DND-41 (cell line): ENCODE results near the gene CCR1.

Source experiments
- ATAC-seq: fragments of 200-7000 bp; cut with Tn5 transposase; 3 replicates; pipeline ENCODE4 v1.9.1; 2021; ENCODE audit warnings: low read depth; ENCODE audit not compliant: insufficient read depth
- DNase-seq: peaks from one replicate; pipeline ENCODE4 v3.0.0-alpha.2; 2020
- H2AFZ ChIP-seq: 2 replicates; pipeline ENCODE4 v1.6.0; 2012; ENCODE audit warnings: low read depth, low read length
- H3K27ac ChIP-seq: 2 replicates; pipeline ENCODE4 v1.5.1; 2012; ENCODE audit warnings: low read length, inconsistent platforms
- H3K27me3 ChIP-seq: fragments of 200-600 bp; sonication (generic); 2 replicates; pipeline ENCODE4 v1.6.0; 2012; ENCODE audit warnings: low read length, mild to moderate bottlenecking, inconsistent platforms; ENCODE audit not compliant: insufficient read depth, poor library complexity
- H3K36me3 ChIP-seq: 2 replicates; pipeline ENCODE4 v1.5.1; 2012; ENCODE audit warnings: low read length, inconsistent platforms; ENCODE audit not compliant: insufficient read depth
- H3K4me1 ChIP-seq: 2 replicates; pipeline ENCODE4 v1.5.1; 2012; ENCODE audit warnings: mild to moderate bottlenecking, low read length; ENCODE audit not compliant: insufficient read depth
- H3K4me2 ChIP-seq: 2 replicates; pipeline ENCODE4 v1.6.0; 2012; ENCODE audit warnings: mild to moderate bottlenecking, moderate library complexity, low read length, inconsistent platforms; ENCODE audit not compliant: insufficient read depth
- H3K4me3 ChIP-seq, 2 experiments: fragments of 200-600 bp in 1 of 2; shearing (Covaris generic) in 1 of 2; 2 replicates each; pipeline ENCODE4 v1.5.1; 2012 to 2016; ENCODE audit warnings: inconsistent platforms in 2 of 2, low read length in 2 of 2, mild to moderate bottlenecking in 2 of 2, low read depth in 1 of 2, moderate library complexity in 1 of 2
- H3K79me2 ChIP-seq: 2 replicates; pipeline ENCODE4 v1.6.0; 2012; ENCODE audit warnings: low read length, inconsistent platforms; ENCODE audit not compliant: insufficient read depth
- H3K9ac ChIP-seq: 2 replicates; pipeline ENCODE4 v1.6.0; 2012; ENCODE audit warnings: low read depth, mild to moderate bottlenecking, inconsistent platforms, low read length, moderate library complexity
- H3K9me3 ChIP-seq: 2 replicates; pipeline ENCODE4 v1.5.1; 2012; ENCODE audit warnings: low read length, moderate library complexity, mild to moderate bottlenecking, inconsistent platforms; ENCODE audit not compliant: insufficient read depth, severe bottlenecking
- H4K20me1 ChIP-seq: 2 replicates; pipeline ENCODE4 v1.6.0; 2012; ENCODE audit warnings: low read length; ENCODE audit not compliant: insufficient read depth
- EZH2 ChIP-seq: IDR thresholded peaks from 3 replicates; pipeline ENCODE4 v1.6.1; 2012; ENCODE audit warnings: borderline replicate concordance, low read depth, mild to moderate bottlenecking, moderate library complexity, low read length, inconsistent platforms; ENCODE audit not compliant: severe bottlenecking
- TF ChIP-seq, protein P1 (sequence below): IDR thresholded peaks from 2 replicates; pipeline ENCODE4 v1.5.1; 2012; ENCODE audit warnings: borderline replicate concordance, low read length, moderate library complexity, mild to moderate bottlenecking; ENCODE audit not compliant: poor library complexity, severe bottlenecking; ENCODE audit errors: extremely low read depth

Gene CCR1

DNA sequence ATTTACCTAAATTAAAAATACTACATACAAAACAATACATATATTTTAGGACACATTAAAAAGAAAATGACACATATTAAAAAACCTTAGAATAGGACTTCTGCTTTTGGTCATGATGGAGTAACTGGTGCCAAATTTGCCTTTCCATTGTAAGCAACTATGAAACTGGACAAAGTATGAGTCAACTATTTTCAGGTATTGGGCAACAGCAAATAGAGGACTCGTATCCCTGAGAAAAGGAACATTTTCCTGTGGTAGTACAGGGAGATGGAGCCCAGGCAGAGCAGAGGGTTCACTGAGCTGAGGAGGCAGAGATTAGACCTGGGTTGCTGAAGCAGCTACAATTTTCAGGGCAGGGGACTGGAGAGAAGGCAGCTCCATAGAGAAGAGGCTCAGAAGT, 14.7 kb downstream of the CCR1 start:
- H3K9ac ChIP-seq, result no peak overlapping the region
- no peak overlapping the region for H3K4me2 ChIP-seq
- H4K20me1 ChIP-seq, result no peaks in the 10 kb centered on the region
- no peak for ATAC-seq
- no peaks in the 10 kb centered on the region for H3K36me3 ChIP-seq
- no peaks in the 10 kb centered on the region for H3K27me3 ChIP-seq
- H3K9me3 ChIP-seq, result peaks cover 23% of the 10 kb centered on the region
- TF ChIP-seq, protein P1, sequence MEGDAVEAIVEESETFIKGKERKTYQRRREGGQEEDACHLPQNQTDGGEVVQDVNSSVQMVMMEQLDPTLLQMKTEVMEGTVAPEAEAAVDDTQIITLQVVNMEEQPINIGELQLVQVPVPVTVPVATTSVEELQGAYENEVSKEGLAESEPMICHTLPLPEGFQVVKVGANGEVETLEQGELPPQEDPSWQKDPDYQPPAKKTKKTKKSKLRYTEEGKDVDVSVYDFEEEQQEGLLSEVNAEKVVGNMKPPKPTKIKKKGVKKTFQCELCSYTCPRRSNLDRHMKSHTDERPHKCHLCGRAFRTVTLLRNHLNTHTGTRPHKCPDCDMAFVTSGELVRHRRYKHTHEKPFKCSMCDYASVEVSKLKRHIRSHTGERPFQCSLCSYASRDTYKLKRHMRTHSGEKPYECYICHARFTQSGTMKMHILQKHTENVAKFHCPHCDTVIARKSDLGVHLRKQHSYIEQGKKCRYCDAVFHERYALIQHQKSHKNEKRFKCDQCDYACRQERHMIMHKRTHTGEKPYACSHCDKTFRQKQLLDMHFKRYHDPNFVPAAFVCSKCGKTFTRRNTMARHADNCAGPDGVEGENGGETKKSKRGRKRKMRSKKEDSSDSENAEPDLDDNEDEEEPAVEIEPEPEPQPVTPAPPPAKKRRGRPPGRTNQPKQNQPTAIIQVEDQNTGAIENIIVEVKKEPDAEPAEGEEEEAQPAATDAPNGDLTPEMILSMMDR, result no peak
- TF ChIP-seq EZH2, result no peak
- no peak for DNase-seq
- H2AFZ ChIP-seq, result no peak overlapping the region
- no peaks in the 10 kb centered on the region for H3K79me2 ChIP-seq
- no peak overlapping the region for H3K4me3 ChIP-seq
- H3K4me1 ChIP-seq, result no peaks in the 10 kb centered on the region
- H3K27ac ChIP-seq, result no peak overlapping the region

DNA sequence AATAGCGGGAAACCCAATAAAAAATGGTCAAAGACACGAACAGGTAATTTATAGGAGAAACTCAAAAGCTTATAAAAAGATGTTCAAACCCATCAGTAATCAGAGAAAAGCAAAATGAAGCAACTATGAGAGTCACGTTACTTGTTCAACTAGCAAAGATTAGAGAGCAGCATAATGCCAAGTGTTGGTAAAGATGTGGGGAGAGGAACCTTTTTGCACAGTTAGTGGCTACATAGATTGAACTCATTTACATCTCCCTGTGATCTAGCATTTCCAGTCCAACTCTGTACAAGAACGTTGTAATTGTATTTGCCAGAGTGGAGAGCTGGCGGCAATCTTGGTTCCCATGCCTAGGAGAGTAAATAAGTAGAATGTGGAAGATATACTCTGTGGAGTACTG, 15.2 kb downstream of the CCR1 start:
- Histone ChIP-seq H3K4me3 (no peak overlapping the region), H3K9ac (no peak overlapping the region), H3K27ac (no peak overlapping the region), H3K36me3 (no peaks in the 10 kb centered on the region), H3K9me3 (peaks cover 23% of the 10 kb centered on the region), H2AFZ (no peak overlapping the region), H3K4me2 (no peak overlapping the region), H3K27me3 (no peaks in the 10 kb centered on the region), H3K79me2 (no peaks in the 10 kb centered on the region), H4K20me1 (no peaks in the 10 kb centered on the region), H3K4me1 (peaks cover 2% of the 10 kb centered on the region)
- no peak for TF ChIP-seq EZH2
- TF ChIP-seq, protein P1, result no peak
- ATAC-seq (no peak), DNase-seq (no peak)

DNA sequence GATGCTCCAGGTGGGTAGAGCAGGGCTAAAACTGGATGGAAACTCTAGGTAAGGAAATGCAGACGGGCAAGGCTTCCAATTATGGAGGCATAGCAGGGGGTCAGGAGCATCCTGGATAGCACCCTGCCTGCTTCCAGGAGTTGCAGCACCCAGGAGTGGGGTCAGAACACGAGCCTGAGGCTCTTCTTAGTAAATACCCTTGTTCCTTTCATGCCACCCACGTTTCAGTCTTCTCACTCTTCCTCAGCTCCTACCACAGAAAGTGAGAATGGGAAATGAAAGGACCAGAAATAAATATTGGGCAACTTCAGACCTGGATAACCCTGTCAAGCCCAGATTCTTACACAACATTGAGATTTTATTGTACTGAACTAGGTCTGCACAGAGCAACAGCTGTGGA, 16.4 kb downstream of the CCR1 start:
- H3K9ac ChIP-seq, result no peak overlapping the region
- H3K4me3 ChIP-seq, result no peak overlapping the region
- H4K20me1 ChIP-seq, result no peaks in the 10 kb centered on the region
- H3K9me3 ChIP-seq, result peaks cover 23% of the 10 kb centered on the region
- H3K27me3 ChIP-seq, result no peaks in the 10 kb centered on the region
- no peak overlapping the region for H3K27ac ChIP-seq
- H3K4me2 ChIP-seq, result no peak overlapping the region
- H3K4me1 ChIP-seq, result peaks cover 14% of the 10 kb centered on the region
- no peaks in the 10 kb centered on the region for H3K79me2 ChIP-seq
- H3K36me3 ChIP-seq, result no peaks in the 10 kb centered on the region
- TF ChIP-seq, protein P1, result no peak
- no peak for TF ChIP-seq EZH2
- DNase-seq (no peak), ATAC-seq (no peak)
- H2AFZ ChIP-seq, result no peak overlapping the region

DNA sequence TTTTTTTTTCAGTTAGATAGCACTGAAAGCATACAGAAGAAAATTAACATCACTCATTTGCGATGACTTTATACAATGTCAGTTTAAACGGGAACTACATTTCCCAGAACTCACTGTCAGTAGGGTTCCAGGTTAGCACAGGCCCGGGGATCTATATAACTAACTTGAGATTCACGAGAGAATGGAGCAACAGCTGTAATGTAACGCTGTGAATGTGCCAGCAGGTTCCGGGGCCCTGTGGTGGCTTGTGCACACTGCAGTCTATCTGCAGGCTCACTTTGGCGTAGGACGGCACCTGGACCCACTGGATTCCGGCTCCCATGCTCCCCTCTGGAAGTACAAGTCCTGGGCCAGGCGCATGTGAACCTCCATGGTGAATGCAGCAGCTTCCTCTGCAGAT, 19.4 kb downstream of the CCR1 start:
- H2AFZ ChIP-seq, result no peak overlapping the region

More for the DNA sequence above, 19.4 kb downstream of the CCR1 start:
- no peak overlapping the region for H3K4me2 ChIP-seq
- H3K79me2 ChIP-seq, result no peaks in the 10 kb centered on the region
- H3K9ac ChIP-seq, result no peak overlapping the region
- H4K20me1 ChIP-seq, result no peaks in the 10 kb centered on the region
- H3K27ac ChIP-seq, result no peak overlapping the region
- no peaks in the 10 kb centered on the region for H3K27me3 ChIP-seq
- no peak for DNase-seq
- no peak for ATAC-seq
- peaks cover 9% of the 10 kb centered on the region for H3K9me3 ChIP-seq
- TF ChIP-seq, protein P1, result no peak
- TF ChIP-seq EZH2, result no peak
- no peak overlapping the region for H3K4me3 ChIP-seq
- no peaks in the 10 kb centered on the region for H3K36me3 ChIP-seq
- peaks cover 24% of the 10 kb centered on the region for H3K4me1 ChIP-seq
